ENCODE results near the gene KAZN.

DNA sequence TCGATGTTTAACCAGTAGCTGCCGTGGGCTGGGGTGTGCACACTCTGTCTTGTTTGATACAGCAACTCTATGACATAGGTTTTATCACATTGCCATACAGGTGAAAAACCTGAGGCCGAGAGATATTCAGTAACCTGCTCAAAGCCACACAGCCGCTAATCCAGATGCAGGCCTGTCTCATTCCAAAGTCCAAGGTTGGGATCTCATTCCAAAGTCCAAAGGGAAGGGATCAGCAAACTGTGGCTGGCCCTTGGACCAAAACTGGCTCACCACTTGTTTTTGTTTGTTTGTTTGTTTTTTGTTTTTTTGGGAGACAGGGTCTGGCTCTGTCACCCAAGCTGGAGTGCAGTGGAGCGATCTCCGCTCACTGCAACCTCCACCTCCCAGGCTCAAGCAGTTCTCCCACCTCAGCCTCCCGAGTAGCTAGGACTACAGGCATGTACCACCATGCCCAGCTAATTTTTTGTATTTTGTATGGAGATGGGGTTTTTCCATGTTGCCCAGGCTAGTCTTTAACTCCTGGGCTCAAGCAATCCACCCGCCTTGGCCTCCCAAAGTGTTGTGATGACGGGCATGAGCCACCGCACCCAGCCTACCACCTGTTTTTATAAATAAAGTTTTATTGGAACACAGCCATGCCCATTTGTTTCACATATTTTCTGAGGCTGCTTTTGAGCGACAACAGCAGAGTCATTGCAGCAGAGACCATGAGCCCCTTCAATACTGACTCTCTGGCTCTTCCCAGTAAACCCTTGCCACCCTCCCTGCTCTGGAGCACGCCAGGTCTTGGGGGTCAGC lies 391.6 kb downstream of the KAZN start:
- TF ChIP-seq GATA2 (IDR thresholded peaks at IDR 0.05; ENCODE audit: low read depth, low read length) = no peak
- no peak for TF ChIP-seq GATA3 (IDR thresholded peaks at IDR 0.05; ENCODE audit: low read depth, low read length)

Data from SH-SY5Y (cell line).